Epithelial cell of prostate (primary cell): ENCODE data around the gene SPAG17.
A peak's percentile ranks its signal among the peaks of the same experiment; 100 is the strongest.

Source experiments
- DNase-seq: peaks from one replicate; pipeline ENCODE4 v3.0.0-alpha.2; 2011; ENCODE audit warnings: low read depth, low spot score
- H3K27ac ChIP-seq: fragments of 450-650 bp; 2 replicates; pipeline ENCODE4 v1.5.1; 2017; ENCODE audit warnings: mild to moderate bottlenecking

Gene SPAG17

DNA sequence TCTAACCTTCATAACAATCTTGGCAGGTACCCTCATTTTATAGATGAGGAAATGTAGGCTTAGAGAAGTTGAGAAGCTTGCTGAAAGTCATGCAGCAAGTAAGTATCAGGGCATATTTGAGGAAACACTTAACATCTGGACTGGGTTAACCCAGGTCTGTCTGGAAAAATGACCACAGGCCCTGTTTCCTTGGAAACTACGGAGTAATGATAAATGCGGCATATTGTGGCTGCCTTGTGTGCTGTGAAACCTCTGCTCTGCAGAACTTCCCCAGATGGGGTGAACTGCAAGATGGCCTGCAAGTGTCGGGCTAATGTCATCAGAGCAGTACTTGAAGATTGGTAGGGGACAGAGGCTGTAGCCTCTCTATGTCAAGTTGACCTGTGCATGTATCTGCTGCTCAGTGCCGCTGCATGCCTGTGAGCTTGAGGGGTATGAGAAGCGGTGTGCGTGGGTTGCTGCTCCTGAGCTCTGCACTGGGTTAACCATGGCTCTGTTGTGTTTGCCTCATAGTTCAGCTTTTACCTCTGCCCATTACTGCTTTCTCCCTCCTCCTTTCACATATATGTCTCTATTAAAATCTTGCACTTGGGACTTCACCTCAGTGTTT lies 172.4 kb downstream of the SPAG17 start:
- no peak for DNase-seq
- H3K27ac ChIP-seq = no peak overlapping the region

DNA sequence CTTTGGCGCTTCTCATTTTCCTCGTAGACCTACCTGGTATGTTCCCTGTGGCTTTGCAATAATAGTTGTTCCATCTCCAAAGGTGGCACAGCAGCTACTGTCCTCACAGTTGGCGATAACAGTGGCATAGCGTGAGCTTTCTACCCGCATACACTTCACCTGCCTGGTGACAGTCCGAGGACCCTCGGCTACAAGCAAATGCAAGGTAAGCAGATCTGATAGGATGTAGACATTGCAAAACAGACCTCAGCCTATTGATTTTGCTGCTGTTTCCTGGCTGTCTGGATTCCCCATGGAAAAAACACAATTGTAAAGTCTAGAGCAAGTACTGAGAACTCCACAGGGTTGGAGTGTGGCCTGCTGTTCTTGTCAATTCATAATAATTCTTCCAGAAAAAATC lies 177.0 kb downstream of the SPAG17 start:
- DNase-seq = no peak
- H3K27ac ChIP-seq = no peak overlapping the region

- no peak for DNase-seq
- no peak overlapping the region for H3K27ac ChIP-seq
These were observed 177.6 kb downstream of the SPAG17 start for GRCh38 chr1:118007391-118007790.

- DNase-seq = no peak
- H3K27ac ChIP-seq = no peak overlapping the region
These were observed 180.7 kb downstream of the SPAG17 start for GRCh38 chr1:118004312-118004711.

DNA sequence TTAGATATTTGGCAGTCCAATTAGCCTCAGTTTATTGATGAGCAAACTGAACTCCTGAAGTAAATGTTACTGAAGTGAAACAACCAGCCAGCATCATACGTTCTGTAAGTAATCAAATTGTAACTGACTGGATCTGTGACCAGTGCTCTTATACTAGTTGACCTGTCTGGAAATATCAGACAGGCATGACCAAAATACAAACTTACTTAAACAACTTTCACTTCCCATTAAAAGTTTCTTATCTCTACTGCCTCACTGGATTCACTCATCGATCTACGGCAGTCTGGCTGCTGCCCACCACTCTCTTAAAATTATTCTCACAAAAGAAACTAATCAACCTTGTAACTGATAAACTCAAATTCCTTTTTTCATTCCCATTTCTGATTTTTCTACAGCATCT lies 199.1 kb downstream of the SPAG17 start:
- H3K27ac ChIP-seq = no peak overlapping the region
- no peak for DNase-seq

DNA sequence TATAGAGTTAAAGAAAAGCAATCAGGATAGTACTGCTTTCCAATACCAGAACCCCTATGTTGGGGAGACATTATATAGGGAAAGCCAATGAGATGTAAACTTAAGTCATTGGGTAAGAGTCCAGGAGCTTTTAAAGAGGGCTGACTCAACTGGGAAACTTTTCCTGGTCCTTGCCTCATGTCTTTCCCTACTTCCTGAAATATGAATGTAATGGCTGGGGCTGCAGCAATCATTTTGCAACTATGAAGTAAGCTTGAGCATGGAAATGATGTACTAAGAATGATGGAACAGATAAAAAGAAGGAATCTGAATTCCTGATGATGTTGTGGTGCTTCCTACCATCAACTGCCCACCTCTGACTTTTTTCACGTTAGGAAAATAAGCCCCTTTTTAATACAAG lies 199.8 kb downstream of the SPAG17 start:
- H3K27ac ChIP-seq = no peak overlapping the region
- no peak for DNase-seq

DNA sequence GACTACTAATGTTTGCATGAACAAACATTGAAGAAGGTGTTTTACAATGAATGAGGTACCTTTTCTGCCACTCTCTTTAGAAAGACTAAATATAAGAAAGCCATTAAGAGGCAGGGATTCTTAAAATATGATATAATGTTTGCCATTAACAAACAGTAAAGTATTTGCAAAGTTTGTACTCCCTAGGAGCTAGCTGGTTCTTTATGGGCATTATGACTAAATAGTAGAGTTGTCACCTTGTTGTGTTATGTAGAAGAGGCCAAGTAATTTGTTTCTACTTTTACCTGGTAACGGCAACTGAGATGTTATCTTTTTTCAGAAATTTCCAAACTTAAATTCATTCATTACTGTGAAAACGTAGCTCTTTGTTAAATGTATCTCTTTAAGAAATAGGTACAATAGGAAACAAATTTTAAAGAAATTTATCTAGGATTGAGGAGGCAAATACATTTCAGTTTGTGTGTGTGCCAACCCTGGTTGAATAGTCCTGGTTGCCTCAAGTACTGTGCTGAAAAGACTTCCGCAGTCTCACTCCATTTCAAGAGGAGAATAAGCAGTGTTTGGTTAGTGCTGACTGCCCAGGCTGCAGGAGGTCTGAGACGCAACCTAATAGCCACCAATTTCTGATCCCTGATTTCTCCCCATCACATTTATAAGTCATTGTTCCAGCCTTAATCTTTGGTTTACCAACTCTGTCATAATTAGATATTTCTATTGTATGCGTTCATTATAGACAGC lies 203.4 kb downstream of the SPAG17 start:
- H3K27ac ChIP-seq = no peak overlapping the region
- no peak for DNase-seq

DNA sequence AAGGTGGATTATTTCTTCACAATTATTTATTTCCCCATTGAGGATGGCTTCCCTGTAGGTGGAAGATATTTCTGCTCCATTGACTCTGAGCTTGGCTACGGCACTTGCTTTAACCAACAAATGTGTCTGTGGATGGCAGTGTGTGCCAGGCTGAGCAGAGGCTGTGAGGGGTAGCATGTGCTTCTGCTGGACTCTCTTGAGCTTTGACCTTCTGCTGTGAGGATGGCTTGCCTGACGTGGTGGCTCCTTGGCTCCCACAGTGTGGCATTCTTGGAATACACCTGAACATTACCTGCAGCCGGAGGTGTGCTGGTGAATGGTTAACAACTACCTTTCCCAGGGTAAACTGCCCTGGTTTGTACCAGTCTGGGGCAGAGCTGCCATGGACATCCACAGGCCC lies 208.6 kb downstream of the SPAG17 start:
- DNase-seq = no peak
- H3K27ac ChIP-seq = no peak overlapping the region

DNA sequence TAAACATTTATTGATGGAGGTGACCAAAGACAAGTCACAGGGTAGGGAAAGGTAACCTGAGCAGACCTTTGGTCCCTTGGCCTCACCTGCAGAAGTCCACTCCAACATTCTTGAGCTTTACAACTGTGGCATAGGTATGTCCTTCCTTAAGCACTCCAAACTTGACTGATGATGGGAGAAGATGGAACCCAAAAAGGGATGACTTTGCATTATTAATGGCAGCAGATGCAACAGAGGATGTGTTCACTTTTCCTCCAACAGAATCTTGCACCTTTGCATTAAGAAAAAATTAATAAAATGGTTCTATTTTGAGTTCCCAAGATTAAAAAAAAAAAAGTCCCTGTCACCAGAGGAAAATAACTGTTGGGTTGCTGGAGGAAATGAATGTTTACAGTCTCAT lies 213.3 kb downstream of the SPAG17 start:
- no peak for DNase-seq
- no peak overlapping the region for H3K27ac ChIP-seq

DNA sequence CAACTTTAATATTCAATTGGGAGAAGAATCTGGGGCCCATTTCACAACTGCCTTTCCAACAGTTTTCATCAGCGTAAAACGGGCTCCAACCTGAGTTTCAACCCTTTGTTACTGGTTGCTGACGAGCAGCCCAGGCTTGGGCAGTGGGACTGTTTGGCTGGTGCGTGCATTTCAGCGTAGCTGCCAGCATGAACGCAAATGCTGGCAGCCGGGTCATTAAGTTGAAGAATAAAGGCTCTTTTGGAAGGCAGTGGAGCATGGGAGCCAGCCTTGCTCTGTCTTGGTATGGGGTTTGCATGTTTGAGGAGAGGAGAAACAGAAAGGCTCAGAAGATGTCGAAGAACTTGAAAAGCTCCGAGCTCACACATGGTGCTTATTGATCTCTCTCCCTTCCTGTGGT lies 214.8 kb downstream of the SPAG17 start:
- no peak for DNase-seq
- no peak overlapping the region for H3K27ac ChIP-seq

DNA sequence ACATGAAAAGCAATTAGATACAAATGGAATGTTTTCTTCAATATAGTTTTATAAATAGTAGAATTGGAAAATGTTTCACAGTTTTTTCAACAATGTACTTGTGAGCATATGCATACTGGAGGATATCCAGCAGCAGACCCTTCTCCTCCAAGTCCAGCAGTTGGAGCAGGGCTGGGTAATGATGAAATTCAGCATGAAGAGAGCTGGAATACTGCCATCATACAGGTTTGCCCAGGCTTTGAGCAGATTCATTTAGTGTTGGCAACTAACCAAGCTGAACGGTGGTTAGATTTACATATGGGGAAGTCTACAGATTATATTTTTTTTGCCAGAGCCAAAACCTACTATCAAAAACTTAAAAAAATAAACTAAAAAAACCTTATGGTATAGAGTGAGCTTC lies 217.1 kb downstream of the SPAG17 start:
- DNase-seq = peak; percentile 36

DNA sequence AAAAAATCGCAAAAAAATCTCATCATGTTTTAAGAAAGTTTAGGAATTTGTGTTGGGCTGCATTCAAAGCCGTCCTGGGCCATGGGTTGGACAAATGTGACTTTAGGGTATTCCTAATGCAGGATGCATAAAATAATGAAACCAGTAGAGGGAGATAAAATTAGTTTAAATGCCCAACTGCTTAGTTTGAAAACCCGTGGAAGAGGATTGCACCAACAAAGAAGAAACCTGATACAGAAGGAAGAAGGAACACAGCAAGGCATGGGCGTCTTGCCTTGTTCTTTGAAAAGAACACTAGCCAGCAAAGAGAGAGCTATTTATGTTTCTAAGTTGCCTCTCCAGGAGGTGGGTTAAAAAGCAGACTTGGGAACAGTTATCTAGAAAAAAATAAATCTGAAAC lies 217.6 kb downstream of the SPAG17 start:
- DNase-seq = no peak
- H3K27ac ChIP-seq = no peak overlapping the region

More for the DNA sequence above, 217.1 kb downstream of the SPAG17 start:
- no peak overlapping the region for H3K27ac ChIP-seq

DNA sequence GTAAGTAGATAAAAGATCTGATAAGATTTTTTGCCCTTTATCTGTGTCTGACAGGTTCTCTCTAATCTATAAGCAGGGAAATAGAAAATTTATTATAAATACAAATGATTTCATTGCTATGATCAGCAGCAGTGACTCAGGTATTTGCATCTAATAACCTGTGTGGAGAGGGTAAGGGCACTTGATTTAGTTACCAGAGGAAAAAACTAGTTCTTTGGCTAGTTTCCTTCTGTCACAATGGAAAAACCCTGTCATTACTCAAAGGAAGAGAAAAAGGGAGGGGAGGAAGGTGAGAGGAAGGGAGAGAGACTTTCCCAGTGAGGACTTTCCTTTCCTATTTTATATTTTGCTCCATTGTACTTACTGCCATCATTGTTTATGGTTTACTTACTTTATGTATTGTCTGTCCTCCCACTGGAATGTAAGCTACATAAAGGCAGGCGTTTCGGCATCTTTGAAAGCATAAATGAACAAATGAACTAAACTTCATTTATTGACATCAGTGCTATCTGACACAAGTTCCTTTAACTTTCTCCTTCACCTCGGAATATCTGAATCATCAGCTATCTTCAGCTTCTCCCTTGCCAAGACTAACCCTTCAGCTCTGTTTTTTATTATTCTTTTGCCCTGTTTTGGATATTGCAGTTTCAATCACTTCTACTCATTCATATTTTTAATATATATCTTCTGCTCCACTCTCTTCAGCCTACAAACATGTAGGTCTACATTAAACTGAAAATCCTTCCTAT lies 220.6 kb downstream of the SPAG17 start:
- no peak overlapping the region for H3K27ac ChIP-seq
- no peak for DNase-seq

- H3K27ac ChIP-seq = no peak overlapping the region
- DNase-seq = no peak
These were observed 225.7 kb downstream of the SPAG17 start for GRCh38 chr1:117959364-117959763.

GRCh38 chr1:117952386-117952785 lies 232.6 kb downstream of the SPAG17 start:
- no peak overlapping the region for H3K27ac ChIP-seq
- no peak for DNase-seq

DNA sequence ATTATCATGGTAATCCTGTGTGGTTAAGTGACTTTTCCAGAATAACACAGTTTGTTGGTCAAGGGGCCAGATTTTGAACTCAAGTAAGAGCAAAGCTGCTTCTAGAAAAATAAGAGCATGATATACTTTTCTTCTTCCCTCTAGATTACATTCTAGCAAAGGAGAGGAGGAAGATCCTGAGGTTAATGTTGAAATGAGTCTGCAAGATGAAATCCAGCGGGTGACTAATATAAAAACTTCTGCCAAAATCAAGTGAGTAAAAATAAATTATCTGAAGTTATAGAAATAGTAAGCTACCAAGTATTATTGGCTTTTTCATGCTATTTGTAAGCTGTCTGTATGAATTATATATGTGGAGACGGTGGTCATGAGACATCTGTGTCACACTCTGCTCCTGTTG lies 242.7 kb downstream of the SPAG17 start:
- DNase-seq = no peak
- no peak overlapping the region for H3K27ac ChIP-seq

DNA sequence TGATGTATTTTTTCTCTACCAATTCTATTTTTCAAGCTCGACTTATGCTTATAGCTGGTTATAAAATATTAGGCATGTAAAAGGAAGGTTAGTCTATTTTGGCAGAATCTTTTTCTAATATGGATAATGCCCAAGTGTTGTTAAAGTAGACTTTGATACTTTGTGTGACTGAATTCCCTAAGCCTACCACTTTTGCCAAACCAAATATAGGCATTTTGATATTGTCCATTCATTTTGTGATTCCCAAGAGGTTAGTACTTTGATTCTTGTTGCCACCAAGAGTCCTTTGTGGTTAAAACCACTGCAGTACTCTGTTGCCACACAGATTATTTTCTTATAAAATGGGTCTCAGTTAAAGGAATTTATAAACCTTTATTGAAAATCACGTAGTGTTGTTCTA lies 251.3 kb downstream of the SPAG17 start:
- H3K27ac ChIP-seq = no peak overlapping the region
- no peak for DNase-seq

GRCh38 chr1:117932576-117932975 lies 252.5 kb downstream of the SPAG17 start:
- DNase-seq = peak; percentile 6

DNA sequence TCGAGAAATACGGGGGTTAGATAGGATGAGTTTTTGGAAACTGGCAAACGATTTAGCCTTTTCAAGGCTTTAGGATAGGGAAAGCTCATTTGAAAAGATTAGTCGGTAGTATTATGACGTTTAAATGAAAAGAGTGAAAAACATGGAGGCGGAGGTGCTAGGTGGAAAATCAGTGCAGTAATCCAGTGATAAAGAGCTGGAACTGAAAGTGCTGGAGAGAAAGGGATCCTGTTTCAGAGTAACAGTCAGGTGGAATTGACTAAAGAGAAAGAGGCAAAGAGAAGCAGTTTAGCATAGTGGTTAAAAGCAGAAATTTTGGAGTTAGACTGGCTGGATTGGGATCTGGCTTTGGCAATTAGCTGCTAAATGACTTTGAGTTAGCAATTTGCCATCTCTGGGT lies 254.5 kb downstream of the SPAG17 start:
- peak overlapping the region; percentile 78 for H3K27ac ChIP-seq
- no peak for DNase-seq

More at GRCh38 chr1:117932576-117932975, 252.5 kb downstream of the SPAG17 start:
- no peak overlapping the region for H3K27ac ChIP-seq

GRCh38 chr1:117930173-117930447 lies 254.9 kb downstream of the SPAG17 start:
- peak overlapping the region; percentile 78 for H3K27ac ChIP-seq
- no peak for DNase-seq

DNA sequence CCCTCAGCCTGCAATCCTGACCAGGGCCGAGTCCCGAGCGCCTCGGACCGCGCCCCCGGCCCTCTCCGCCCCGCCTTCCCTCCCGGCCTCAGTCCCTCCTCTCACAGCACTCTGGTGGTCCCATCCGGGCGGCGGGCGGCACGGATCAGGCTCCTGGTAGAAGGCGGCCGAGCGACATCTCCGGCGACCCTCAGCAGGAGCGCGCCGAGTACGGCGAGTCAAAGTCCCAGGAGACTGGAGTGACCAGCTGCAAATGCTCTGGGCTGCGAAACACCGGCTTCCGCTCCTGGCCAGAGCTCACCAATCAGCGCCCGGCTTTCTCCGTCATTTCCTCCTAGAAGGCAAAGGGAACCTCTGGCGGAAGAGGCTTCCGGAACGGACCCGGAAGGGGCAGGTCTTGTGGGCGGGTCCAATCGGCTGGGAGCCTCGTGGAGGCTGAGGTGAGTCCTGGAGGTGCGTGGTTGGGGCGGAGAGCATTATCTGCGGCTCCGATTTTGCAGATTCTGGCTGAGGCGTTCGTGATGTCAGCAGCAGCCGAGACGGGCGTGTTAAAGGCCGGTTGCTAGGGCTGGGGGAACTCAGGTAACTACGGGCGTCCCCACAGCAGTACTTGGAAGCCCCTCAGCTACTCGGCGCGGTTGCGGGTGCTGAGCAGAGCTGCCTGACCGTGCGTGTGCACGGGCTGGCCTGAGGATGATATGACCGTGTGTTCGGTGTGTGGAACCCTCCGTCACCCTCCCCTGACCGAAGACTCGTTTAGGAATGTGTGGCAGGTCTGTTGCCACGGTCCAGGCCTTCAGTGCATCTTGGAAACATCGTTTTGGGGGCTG lies 255.5 kb downstream of the SPAG17 start, which contains the start of the genes GDAP2 and WDR3:
TSS of gene GDAP2 (minus strand) at position 279 of the 830 bp plus-strand sequence. CDS start 9,264 bp downstream, outside the sequence.
TSS of gene WDR3 (plus strand) at position 397 of the 830 bp plus-strand sequence. CDS start 3,581 bp downstream, outside the sequence.
- H3K27ac ChIP-seq = peak within 1 kb of the TSS; percentile 78
- peak; percentile 93 for DNase-seq
